Kidney glomerular epithelial cell (primary cell): ENCODE data around the gene EIF4E3.

Experiments used
- DNase-seq: peaks from one replicate; lab custom pipeline; 2025; lab: John Stamatoyannopoulos, UW

EIF4E3 gene

DNA sequence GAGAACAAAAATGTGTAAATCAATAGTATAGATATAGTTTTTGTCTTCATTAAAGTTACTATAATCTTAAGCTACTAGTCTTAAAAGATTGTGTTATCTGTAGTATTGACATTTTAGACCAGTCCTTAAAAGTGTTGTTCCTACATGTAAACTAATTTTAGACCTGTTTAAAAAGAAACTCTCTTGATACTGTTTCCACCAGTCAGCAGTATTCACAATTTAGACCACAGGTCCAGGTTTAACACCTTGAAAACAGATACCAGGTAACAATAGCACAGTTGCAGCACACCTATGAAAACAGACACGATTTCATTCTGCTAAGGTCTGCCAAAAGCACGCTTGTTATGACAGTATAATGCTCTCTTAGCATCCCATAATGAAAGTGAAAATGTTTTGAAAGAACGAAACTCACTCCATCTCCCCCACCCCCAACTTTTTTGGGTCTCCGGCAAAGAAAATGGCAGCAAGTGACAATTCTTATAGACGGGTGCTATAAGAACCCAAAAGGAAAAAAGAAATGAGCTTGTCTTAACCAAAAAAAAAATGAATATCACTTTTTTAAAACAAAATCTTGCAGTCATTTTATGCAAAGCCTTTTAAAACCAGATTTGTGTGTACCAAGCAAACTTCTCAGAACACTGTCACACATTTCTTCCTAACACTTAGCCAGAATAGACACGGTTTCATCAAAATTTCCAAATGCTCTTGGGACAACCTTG lies 1.6 kb downstream of the EIF4E3 start:
- DNase-seq, result no peak

DNA sequence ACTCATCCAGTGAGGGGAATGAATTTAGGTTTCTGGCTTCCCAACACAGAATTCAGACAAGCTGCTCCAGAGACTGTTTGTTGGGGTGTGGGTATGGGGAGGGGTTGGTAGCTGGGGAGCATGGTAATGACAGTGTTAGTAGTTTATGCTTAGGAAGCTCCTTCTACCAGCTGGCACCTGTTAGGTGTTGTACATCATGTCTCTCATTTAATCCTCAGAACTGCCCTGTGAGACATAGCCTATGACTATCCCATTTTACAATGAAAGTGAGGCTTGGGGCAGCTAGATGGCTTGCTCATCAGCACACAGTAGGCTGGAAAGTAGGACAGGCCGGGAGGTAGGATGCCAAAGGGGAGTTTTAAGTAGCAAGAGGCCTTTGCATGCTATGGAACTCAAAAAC lies 2.5 kb downstream of the EIF4E3 start:
- no peak for DNase-seq

DNA sequence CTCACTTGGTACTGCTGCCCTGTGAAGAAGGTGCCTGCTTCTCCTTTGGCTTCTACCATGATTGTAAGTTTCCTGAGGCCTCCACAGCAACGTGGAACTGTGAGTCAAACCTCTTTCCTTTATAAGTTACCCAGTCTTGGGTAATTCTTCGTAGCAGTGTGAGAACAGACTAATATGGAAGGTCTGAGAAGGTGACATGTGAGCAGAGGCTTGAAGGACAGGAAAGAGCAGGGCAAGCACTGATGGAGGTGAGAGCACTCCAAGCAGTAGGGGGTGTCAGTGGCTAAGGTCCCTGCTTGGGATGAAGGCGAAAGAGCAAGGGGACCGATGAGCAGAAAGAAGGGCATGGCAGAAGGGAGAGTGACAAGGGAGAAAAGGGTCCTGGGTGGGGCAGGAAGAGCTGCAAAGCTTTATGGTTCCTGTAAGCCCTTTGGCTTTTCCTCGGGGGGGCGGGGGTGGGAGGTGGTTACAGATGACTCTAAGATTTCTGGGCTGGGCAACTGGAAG lies 3.5 kb downstream of the EIF4E3 start:
- DNase-seq, result no peak

DNA sequence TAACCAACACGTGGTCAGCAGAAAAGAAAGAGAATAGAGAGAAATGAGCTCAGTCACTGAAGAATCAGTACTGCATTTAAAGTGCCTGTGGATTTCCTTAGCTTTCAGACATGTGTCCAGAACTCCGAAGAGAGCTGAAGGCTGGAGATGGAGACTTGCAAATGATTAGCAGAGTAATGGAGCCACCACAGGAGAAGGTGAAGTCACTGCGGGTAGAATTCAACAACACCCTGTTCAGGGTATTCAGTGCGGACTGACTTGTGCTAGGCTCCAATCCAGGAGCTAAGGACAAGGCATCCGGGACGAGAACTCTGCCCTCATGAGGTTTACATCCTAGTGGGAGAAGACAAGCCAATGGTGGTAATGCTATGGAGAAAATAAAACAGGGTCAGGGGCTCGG lies 4.2 kb downstream of the EIF4E3 start:
- DNase-seq, result no peak

DNA sequence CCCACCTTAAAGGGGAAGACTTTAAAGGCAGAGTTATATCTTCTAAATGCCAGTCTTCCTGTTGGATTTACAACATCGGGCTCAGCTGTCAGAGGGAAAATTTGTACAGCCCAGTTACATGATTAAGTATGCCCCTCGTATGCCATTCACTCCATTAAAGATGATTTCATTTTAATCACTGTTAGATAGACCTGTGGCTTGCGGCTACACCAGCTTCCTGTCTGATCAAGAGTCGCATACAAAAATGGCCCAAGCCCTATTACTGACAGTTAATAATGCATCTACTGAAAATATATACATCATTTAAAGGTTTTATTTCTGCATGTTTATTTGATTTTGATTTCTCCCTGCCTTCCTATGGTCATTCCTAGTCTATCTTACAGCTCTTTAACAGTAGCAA lies 7.1 kb downstream of the EIF4E3 start:
- no peak for DNase-seq

DNA sequence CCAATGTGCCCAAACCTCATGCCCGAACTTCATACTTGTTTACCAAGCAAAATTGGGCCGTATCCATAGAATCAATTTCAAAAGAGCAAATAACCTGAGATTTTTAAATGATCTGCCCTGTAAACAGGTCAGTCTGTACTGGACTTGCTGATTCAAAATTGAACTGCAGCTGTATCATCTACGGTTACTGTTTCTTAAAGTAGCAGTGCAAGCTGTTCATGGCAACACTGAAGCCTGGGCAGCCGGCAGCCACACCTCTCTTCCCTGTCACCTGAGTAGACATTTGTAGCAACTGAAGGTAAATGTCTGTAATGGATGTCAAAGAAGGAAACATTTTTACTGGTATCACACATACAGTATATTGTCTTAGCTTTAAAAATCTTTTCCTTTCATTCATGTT lies 10.6 kb downstream of the EIF4E3 start:
- DNase-seq, result no peak

DNA sequence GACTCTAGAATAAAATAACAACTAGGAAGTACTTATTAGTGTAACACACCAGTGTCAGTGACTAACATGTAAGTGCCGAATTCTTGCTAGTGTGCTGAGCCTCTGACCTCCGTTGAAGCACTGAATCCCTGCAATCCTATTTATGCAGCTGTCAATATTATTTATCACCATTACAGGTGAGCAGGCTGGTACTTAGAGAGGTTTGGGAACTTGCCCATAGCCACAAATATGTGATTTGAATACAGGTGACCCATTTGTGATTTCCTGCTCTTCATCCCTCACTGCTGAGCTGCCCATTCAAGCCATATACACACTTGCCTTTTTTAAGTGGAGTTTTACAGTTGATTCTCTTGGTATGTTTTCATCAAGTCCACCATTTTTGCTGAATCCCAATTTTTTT lies 12.2 kb downstream of the EIF4E3 start:
- DNase-seq, result no peak

DNA sequence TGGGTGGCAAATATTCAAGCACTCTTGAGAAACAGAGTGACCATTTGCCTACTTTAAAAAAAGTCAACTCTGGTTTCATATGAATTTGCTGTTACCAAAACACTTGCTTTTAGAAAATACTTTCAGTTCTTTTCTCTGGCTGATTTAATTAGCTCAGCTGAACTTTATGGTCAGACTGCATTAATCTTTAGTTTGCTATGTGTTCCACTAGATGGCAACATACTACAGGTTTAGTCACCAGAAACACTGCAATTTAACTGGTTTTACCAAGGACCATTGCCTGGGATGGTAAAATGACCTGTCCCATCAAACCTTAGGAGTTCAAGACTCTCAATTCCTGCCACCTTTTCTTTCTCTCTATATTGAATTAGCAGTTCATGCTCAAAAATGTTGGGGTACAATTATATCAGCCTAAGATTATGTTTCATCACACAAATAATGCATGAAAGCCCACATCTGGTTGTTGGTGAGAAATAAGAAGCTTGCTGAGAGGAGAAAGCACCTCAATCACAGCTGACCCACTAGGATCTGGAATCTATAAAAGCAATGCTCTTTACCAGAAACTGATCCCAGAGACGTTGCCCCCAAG lies 14.2 kb downstream of the EIF4E3 start:
- DNase-seq, result peak; percentile 46

DNA sequence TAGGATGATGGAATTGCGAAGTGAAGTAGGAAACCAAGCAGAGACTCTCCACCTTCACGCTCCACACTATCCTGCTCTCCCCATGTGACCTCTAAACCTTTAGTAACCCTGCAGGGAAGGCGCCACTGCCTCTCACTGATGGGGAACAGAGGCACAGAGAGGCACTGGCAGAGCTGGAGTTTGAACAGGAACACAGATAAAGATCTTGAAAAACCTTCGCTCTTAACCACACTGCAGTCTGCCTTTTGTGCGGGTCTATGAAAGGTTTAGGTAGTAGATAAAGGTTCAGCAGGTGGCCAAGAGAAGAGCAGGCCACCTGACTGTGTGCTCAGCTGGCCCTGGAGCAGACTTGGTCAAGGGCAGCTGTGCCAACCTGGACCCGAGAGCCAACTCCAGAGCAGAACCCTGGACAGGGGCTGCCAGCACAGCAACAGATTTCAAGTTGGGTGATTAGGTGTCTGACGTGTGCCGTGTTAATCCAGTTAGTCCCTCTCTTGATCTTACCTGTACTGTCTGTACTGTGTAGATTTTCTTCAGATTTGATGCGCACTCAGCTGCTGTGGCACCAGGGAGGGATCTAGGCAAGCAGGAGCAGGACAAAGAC lies 15.2 kb downstream of the EIF4E3 start:
- DNase-seq, result no peak

DNA sequence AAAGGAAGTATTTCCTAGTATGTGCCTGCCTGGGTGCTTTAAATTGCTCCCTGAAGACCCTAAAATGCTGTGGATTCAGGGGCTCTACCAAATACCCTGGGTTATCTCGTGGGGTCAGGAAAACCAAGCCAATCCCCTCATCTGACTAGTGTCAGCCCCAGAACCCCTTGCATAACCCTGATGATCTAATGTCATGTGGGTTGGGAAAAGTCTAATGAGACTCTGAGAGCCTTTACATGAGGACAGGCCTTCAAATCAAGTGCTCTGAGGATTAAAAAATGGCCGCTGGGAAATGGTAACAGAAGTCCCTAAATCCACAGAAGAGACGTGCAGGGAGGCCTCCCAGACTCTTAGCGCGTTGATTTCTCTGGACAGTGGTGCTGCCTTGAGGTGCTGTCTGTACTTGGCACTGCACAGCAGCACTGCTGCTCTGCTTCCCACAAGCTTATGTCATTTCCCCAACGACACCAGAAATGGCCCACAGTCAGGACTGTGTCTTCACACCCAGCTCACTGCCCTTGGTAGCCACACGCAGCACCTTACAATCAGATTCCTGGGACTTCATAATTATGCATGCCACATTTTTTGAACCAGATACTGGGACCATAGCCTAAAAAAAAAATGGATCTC lies 16.6 kb downstream of the EIF4E3 start:
- no peak for DNase-seq

DNA sequence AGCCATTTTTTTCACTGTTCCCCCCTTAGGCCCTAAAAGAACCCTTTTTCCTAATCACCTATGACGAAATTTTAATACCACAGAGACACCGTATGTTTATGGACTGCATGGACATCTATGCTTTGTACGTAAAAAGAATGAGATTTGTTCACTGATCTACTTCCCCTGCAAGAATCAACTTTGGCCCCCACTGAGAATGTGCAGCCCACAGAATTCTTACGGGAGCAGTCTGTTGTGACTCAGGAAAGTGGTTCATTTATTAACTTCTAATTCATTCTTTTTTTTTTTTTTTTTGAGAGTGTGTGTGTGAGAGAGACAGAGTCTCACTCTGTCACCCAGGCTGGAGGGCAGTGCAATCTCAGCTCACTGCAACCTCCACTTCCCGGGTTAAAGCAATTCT lies 17.6 kb downstream of the EIF4E3 start:
- peak; percentile 94 for DNase-seq

DNA sequence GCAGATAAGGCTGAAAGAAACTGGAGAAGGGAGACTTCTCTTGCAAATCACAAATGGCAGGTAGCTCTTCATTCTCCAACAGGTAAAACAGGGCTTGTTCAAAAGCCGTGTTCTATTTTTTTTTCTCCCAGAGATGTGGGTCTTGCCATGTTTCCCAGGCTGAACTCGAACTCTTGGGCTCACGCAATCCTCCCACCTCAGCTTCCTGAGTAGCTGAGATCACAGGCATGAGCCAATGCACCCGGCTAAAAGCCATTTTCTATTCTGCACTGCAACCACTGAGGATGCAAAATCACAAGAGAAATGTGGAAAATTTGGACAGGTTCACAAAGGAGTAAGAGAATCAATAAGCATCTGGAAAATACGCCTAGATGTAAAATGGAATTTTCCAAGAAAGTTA lies 19.5 kb downstream of the EIF4E3 start:
- no peak for DNase-seq

DNA sequence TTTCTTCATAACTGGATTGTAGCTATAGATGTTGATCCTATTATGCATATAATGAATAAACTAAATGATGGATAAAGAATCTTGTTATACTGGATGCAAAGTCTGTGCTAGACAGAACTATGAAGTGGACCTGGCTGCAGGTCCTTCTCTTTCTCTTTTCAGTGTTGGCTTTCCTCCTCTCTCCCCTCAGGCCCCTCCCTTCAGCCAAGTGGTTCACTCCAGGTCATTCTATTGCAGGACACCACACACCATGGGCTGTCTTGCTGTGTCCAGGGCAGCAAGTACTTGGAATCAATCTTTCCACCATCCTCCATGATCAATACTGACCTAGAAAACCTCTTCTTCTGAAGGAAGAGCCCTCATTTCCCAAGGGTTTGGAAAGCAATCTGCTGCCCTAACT lies 20.3 kb downstream of the EIF4E3 start:
- no peak for DNase-seq

DNA sequence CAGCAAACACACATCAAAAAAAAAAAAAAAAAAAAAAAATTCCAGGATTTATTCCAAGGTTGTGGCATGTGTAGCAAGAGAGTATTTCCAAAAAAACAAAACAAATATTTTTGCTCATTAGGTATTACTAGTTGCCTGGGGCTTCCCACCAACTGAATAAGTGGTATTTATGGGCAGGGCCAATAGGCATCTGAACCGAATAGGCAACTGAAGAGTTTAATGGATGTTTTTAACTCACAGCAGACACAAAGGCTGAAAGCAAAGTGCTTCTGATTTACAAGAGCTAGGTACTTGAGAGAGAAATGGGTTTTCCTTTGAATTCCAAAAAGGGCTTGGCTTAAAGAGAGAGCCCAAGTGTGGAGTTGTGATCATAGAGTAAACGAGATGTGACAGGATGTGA lies 21.4 kb downstream of the EIF4E3 start:
- no peak for DNase-seq

DNA sequence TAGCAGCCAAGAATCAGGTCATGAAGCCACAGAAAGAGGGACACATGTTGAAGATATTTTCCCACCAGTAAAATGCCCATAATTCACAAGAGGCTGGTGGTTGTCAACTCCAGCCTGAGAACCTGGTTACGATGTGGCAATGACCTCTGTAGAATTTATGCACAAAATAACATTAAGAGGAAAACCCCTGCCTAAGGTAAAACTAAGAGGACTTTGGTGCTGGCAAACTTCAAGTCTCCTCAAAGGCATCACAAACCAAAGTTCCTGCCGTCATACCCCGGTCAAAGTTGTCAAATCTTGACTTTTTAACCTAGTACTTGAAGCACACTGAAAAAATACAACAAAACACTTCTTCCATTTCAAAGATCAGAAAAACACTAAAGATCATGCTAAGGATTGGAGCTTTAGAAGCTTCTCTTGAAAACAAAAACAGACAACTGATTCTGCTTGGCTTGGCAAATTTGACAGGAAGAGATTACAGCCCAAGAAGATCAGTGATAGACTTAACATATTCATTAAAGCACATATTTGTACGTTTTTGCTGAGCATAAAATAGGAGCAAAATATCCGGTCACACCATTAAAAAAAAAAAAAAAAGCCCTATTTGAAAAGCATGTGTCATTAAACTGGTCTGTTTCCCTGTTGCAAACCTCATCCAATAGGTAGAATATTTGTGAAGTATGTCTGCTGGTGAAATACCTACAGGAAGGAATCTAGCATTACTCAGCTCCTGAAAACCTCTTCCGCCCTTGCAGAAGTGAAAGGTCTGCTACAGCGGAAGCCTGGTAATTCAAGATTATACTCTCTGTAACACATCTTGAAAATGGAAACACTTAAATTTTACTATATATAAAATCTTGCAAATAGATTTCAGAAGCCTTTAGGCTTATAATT lies 22.8 kb downstream of the EIF4E3 start:
- DNase-seq, result peak; percentile 46

DNA sequence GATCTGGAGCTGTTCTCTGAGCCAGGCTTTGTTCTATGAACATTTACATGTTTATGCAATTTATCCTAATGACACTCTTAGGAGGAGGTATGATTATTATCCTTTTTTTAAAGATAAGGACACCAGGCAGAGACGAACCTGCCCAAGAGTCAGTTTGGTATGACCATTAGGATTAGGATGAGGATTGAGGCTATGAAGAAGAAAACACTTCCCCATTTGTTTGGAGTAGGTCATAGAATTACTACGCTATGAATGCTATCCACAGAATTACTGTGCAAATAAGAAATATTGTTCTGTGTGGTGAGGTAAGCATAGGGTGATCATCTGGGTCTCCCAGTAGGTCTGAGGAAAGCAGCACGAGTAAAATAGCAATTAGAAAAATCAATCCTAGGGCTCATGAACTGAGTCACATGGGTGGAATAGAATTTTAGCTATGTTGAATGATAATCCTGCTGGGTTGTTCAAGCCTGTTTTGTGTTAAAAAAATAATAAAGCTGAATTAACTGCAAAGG lies 23.9 kb downstream of the EIF4E3 start:
- DNase-seq, result no peak

DNA sequence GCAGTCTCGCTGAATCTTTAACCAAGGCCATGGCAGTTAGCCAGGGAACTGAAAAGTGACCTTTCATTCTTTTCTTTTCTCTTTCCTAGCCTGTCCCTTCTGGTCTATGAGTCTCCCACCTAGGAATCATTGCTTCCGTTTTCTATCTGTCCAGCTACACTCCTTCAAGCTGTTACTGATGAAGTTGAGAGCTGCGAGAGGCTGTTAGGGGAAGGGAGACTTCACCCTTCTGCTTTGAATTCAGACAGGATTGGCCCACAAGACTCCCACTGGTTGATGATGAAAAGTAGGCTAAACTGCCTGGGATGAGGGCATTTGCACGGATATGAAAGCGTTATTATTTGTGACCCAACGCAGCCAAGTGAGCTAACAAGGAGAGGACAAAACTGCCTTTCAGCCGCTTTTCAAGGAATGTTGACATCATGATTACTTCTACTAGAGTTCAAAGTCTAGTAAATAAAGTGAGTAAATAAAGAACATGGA lies 30.2 kb downstream of the EIF4E3 start:
- DNase-seq, result peak; percentile 28

DNA sequence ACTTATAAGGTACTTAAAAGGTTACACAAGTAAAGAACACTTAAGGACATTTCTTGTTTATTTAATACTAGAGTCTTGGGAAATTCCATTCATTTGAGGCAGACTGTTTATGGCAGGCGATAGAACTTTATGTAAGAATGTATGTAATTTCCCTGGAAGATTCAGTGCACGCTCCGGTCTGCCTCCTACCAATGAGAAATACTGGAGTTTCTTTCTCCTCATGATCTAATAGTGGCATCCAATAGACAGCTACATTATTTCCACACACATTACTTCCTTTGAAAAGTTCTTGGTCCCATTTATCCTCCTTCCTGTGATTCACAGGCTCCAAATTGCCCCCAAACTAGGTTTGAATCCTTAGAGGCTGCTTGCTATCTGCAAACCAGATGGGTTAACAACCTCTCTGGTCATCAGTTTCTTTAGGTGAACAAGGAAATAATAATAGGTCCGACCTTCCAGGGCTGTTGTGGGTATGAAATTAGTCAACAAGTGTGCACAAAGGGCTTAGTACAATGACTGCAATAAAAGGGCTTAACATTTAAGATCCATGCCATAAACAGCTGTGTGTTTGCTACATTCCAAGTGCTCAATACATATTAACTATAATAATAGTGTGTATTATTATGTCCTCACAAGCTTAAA lies 30.7 kb downstream of the EIF4E3 start:
- no peak for DNase-seq

DNA sequence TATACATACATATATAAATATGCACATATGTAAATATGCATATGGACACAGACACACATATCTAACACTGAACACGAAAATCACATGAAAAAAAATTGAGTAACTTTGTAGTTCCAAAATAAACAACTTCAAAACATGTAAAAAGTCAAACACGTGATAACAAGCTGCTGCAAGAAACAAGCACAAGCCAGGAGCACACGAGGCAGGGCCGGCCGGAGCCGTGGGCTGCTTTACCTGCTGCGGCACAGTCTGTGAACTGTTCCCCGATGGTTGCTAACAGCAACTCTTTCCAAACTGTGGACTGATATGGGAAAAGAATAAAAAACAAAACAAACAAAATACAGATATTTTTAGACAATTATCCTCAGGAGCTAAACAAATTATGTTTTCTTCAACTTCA lies 31.6 kb downstream of the EIF4E3 start:
- DNase-seq, result no peak

DNA sequence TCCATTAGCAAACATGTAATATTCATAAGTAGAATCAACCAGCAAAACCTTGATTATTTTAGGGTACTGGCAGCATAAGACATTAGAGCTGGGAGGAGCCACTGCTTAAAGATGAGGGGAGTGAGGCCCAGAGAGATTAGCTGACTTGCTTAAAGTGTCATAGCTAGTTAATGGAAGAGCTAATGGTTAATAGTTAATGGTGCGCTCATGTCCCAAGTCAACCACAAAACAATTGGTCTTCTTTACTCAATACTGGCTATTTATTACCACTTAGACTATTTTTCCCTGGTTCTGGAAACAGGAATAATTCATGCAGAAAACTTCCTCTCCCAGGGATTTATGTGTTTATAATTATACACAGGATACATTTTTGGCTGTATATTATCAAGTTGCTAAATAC lies 33.1 kb downstream of the EIF4E3 start:
- DNase-seq, result peak; percentile 40

DNA sequence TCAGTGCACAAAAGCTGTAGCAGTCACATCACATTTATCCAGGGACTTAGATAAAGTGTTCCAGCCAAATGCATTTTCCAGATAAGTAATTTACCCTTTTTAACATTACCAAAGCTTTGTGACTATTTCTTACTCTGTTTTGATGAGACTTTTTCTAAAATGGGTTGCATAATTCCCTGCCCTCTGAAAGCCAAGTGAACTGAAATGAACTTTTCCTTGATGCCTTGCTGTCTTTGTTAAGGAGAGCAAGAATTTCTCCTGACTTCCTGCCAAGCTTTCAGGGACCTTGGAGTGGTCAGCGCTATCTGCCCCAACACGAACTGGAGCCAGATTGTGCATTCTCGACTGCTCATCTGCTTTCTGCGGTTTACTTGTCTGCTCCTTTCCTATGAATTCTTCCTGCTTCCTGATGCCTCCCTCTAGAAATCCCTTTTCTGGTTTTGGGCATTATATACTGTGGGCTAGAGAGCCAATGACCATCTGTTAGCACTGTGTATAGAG lies 34.8 kb downstream of the EIF4E3 start:
- peak; percentile 37 for DNase-seq
